HepG2 (cell line): ENCODE data around the gene SEC24A. TPM values are rescaled to one million over a fixed set of nuclear protein-coding genes. Genes with fewer than 3 reads are reported as not detected.

ENCODE experiments used
- DNMT1 ChIP-seq: sonication (generic); formaldehyde crosslinking; IDR thresholded peaks from 2 replicates; pipeline ENCODE4 v1.5.1; 2020; ENCODE audit warnings: mild to moderate bottlenecking, missing genetic modification reagents
- DPF2 ChIP-seq: sonication (generic); formaldehyde crosslinking; IDR thresholded peaks from 2 replicates; pipeline ENCODE4 v1.4.0; 2020; ENCODE audit warnings: mild to moderate bottlenecking, low read depth, missing genetic modification reagents, borderline replicate concordance
- EED ChIP-seq: sonication (generic); formaldehyde crosslinking; IDR thresholded peaks from 2 replicates; pipeline ENCODE4 v1.5.0; 2020; ENCODE audit warnings: mild to moderate bottlenecking, missing genetic modification reagents
- FOSL1 ChIP-seq: sonication (generic); formaldehyde crosslinking; IDR thresholded peaks from 2 replicates; pipeline ENCODE4 v1.9.0; 2021; ENCODE audit warnings: missing genetic modification reagents, borderline replicate concordance
- NR2F6 ChIP-seq, 2 experiments: IDR thresholded peaks; 2 replicates each; pipeline ENCODE4 v1.6.1; 2016; ENCODE audit warnings: antibody characterized with exemption in 1 of 2, mild to moderate bottlenecking in 1 of 2
- ONECUT2 ChIP-seq: sonication (generic); formaldehyde crosslinking; IDR thresholded peaks from 2 replicates; pipeline ENCODE4 v1.4.0; 2020; ENCODE audit warnings: missing genetic modification reagents
- POLR2AphosphoS5 ChIP-seq: IDR thresholded peaks from 2 replicates; pipeline ENCODE4 v1.6.1; 2012; ENCODE audit warnings: low read depth, low read length
- RBFOX2 ChIP-seq: fragments of 200-400 bp; formaldehyde crosslinking; IDR thresholded peaks from 2 replicates; pipeline ENCODE4 v1.6.1; 2017; ENCODE audit warnings: low read depth, mild to moderate bottlenecking, low read length
- TEAD3 ChIP-seq: optimal IDR thresholded peaks from 2 replicates; pipeline ENCODE3; 2016; ENCODE audit warnings: borderline replicate concordance
- TRIM24 ChIP-seq: sonication (generic); formaldehyde crosslinking; IDR thresholded peaks from 2 replicates; pipeline ENCODE4 v1.8.0; 2022; ENCODE audit warnings: mild to moderate bottlenecking, missing genetic modification reagents
- ZBTB7B ChIP-seq: sonication (generic); formaldehyde crosslinking; IDR thresholded peaks from 2 replicates; pipeline ENCODE4 v1.4.0; 2020; ENCODE audit warnings: missing genetic modification reagents
- ZNF121 ChIP-seq: sonication (generic); formaldehyde crosslinking; IDR thresholded peaks from 2 replicates; pipeline ENCODE4 v1.5.0; 2020; ENCODE audit warnings: mild to moderate bottlenecking, missing genetic modification reagents
- ZNF644 ChIP-seq: IDR thresholded peaks from 2 replicates; pipeline ENCODE4 v1.6.1; 2016; ENCODE audit warnings: low read depth
- polyA plus RNA-seq, 8 experiments: library from polyadenylated mRNA; depleted of rRNA in 3 of 8; stranded (reverse) in 7 of 8; unstranded in 1 of 8; fragments of >200 nt; fragmentation: Illumina TruSeq in 4 of 8; extraction: Trizol in 4 of 8; gene quantifications; 2 replicates each; pipeline versions ENCODE4 v1.2.1 to v1.2.3, GENCODE V29; 2011 to 2016; ENCODE audit warnings: low read depth in 4 of 8, missing spikeins in 1 of 8, mixed read lengths in 1 of 8; ENCODE audit not compliant: insufficient read depth in 1 of 8
- total RNA-seq, 5 experiments: library from RNA; depleted of rRNA; stranded (reverse); fragments of >200 nt; fragmentation: Illumina TruSeq; extraction: Trizol; gene quantifications; 2 replicates each; pipeline ENCODE4 v1.2.3, GENCODE V29; 2016; ENCODE audit warnings: low read depth in 1 of 5
- TF ChIP-seq, protein P1 (sequence below): sonication (generic); formaldehyde crosslinking; IDR thresholded peaks from 2 replicates; pipeline ENCODE4 v1.5.0; 2020; ENCODE audit warnings: missing genetic modification reagents, mild to moderate bottlenecking, borderline replicate concordance
- TF ChIP-seq, protein P2 (sequence below): IDR thresholded peaks from 2 replicates; pipeline ENCODE4 v1.6.1; 2016
- TF ChIP-seq, protein P3 (sequence below): sonication (generic); formaldehyde crosslinking; IDR thresholded peaks from 2 replicates; pipeline ENCODE4 v1.4.0; 2020; ENCODE audit warnings: missing genetic modification reagents
- TF ChIP-seq, protein P4 (sequence below), 2 experiments: sonication (generic) in 1 of 2; formaldehyde crosslinking in 1 of 2; IDR thresholded peaks; 2 replicates each; pipeline versions ENCODE4 v1.4.0 to v1.6.1; 2016 to 2020; ENCODE audit warnings: borderline replicate concordance in 1 of 2, low read depth in 1 of 2, mild to moderate bottlenecking in 1 of 2, missing genetic modification reagents in 1 of 2

The SEC24A gene
- total and polyA plus RNA-seq, 2 of the 13 experiments (the other 11 are each of a cell fraction or from before 2014, with no cell fraction given), result 30.5 to 56.8 TPM

DNA sequence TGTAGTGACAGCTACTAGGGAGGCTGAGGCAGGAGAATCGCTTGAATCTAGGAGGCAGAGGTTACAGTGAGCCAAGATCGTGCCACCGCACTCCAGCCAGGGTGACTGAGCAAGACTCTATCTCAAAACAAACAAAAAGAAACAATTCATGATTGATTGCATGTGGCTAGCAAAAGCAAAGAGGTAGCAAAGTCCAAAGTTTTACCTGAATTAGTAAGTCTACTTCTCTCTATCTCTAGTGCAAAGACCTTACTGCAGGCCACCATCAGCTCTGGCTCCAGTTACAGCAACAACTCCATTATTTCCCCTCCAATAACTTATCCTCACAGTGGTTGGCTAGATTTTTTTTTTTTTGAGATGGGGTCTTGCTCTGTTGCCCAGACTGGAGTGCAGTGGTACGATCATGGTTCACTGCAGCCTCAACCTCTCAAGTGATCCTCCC is 9.8 kb upstream of the SEC24A start (continued):
- no peak for TF ChIP-seq DNMT1 (CRISPR knock-in tag)
- TF ChIP-seq DPF2, result peak; percentile 82
- TF ChIP-seq, protein P1, sequence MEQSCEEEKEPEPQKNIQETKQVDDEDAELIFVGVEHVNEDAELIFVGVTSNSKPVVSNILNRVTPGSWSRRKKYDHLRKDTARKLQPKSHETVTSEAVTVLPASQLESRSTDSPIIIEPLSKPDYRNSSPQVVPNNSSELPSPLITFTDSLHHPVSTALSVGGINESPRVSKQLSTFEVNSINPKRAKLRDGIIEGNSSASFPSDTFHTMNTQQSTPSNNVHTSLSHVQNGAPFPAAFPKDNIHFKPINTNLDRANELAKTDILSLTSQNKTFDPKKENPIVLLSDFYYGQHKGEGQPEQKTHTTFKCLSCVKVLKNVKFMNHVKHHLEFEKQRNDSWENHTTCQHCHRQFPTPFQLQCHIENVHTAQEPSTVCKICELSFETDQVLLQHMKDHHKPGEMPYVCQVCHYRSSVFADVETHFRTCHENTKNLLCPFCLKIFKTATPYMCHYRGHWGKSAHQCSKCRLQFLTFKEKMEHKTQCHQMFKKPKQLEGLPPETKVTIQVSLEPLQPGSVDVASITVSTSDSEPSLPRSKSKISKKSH (CRISPR knock-in tag), result no peak
- TF ChIP-seq ZNF644 (CRISPR knock-in tag), result peak; percentile 88
- TF ChIP-seq RBFOX2, result peak; percentile 51; the same call in 1 of the 2 replicates
- TF ChIP-seq, protein P2, sequence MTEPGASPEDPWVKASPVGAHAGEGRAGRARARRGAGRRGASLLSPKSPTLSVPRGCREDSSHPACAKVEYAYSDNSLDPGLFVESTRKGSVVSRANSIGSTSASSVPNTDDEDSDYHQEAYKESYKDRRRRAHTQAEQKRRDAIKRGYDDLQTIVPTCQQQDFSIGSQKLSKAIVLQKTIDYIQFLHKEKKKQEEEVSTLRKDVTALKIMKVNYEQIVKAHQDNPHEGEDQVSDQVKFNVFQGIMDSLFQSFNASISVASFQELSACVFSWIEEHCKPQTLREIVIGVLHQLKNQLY (CRISPR knock-in tag), result peak; percentile 57; the same call in 1 of the 2 replicates
- peak; percentile 41; the same call in 1 of the 2 replicates for TF ChIP-seq POLR2AphosphoS5
- no peak for TF ChIP-seq FOSL1 (CRISPR knock-in tag)
- TF ChIP-seq ONECUT2, result peak; percentile 83
- peak; percentile 52 for TF ChIP-seq NR2F6 (IDR thresholded peaks at IDR 0.05)
- TF ChIP-seq NR2F6 (CRISPR knock-in tag; IDR thresholded peaks at IDR 0.05), result no peak; the same call in 1 of the 2 replicates
- TF ChIP-seq, protein P3, sequence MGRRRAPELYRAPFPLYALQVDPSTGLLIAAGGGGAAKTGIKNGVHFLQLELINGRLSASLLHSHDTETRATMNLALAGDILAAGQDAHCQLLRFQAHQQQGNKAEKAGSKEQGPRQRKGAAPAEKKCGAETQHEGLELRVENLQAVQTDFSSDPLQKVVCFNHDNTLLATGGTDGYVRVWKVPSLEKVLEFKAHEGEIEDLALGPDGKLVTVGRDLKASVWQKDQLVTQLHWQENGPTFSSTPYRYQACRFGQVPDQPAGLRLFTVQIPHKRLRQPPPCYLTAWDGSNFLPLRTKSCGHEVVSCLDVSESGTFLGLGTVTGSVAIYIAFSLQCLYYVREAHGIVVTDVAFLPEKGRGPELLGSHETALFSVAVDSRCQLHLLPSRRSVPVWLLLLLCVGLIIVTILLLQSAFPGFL (CRISPR knock-in tag), result no peak
- peak; percentile 98 for TF ChIP-seq ZNF121 (CRISPR knock-in tag)
- peak; percentile 70 for TF ChIP-seq TEAD3 (CRISPR knock-in tag)
- no peak for TF ChIP-seq TRIM24
- TF ChIP-seq EED (CRISPR knock-in tag), result no peak
- TF ChIP-seq, protein P4, sequence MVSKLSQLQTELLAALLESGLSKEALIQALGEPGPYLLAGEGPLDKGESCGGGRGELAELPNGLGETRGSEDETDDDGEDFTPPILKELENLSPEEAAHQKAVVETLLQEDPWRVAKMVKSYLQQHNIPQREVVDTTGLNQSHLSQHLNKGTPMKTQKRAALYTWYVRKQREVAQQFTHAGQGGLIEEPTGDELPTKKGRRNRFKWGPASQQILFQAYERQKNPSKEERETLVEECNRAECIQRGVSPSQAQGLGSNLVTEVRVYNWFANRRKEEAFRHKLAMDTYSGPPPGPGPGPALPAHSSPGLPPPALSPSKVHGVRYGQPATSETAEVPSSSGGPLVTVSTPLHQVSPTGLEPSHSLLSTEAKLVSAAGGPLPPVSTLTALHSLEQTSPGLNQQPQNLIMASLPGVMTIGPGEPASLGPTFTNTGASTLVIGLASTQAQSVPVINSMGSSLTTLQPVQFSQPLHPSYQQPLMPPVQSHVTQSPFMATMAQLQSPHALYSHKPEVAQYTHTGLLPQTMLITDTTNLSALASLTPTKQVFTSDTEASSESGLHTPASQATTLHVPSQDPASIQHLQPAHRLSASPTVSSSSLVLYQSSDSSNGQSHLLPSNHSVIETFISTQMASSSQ (IDR thresholded peaks at IDR 0.05; ENCODE audit: low read depth), result 0 out of 2 replicates have a peak, but pooled peaks have one; percentile 18
- TF ChIP-seq, protein P4 (CRISPR knock-in tag; IDR thresholded peaks at IDR 0.05; ENCODE audit: borderline replicate concordance), result peak; percentile 57; the same call in 1 of the 2 replicates
- TF ChIP-seq ZBTB7B (CRISPR knock-in tag), result no peak
